Body of pancreas (tissue), 4 donors: Measurements from ENCODE around the gene TOGARAM1.

Experiments used
- CTCF ChIP-seq, 7 experiments: fragments of 450-650 bp in 4 of 7; fragments of 200-600 bp in 3 of 7; sonication (generic) in 3 of 7; IDR thresholded peaks; one replicate each; pipeline ENCODE4 v1.5.1; 2016 to 2019; ENCODE audit warnings: antibody characterized with exemption in 7 of 7
- POLR2A ChIP-seq, 3 donors: fragments of 450-650 bp; IDR thresholded peaks; one replicate each; pipeline ENCODE4 v1.6.1; 2016; ENCODE audit warnings: antibody characterized with exemption in 3 of 3, mild to moderate bottlenecking in 2 of 3

- TF ChIP-seq POLR2A (IDR thresholded peaks at IDR 0.05) (no peak), CTCF (IDR thresholded peaks at IDR 0.05) (no peak)
These were observed 82.6 kb downstream of the TOGARAM1 start for GRCh38 chr14:45044638-45045037.
